Right forelimb (tissue), 1 donor: ENCODE data around the gene THBS4.

Experiments used
- DNase-seq: peaks from one replicate; pipeline ENCODE4 v3.0.0-alpha.2; 2018

The THBS4 gene

GRCh38 chr5:80034962-80035821 is at the start of gene THBS4:
THBS4 (plus strand) TSS chr5:80035348; CDS start chr5:80035538, 190 bp downstream.
- DNase-seq, result peak; percentile 74

- DNase-seq, result no peak
Measured at GRCh38 chr5:79986260-79986659, 48.9 kb upstream of the THBS4 start.

GRCh38 chr5:79990205-79990597 is 44.9 kb upstream of the THBS4 start:
- no peak for DNase-seq

DNA sequence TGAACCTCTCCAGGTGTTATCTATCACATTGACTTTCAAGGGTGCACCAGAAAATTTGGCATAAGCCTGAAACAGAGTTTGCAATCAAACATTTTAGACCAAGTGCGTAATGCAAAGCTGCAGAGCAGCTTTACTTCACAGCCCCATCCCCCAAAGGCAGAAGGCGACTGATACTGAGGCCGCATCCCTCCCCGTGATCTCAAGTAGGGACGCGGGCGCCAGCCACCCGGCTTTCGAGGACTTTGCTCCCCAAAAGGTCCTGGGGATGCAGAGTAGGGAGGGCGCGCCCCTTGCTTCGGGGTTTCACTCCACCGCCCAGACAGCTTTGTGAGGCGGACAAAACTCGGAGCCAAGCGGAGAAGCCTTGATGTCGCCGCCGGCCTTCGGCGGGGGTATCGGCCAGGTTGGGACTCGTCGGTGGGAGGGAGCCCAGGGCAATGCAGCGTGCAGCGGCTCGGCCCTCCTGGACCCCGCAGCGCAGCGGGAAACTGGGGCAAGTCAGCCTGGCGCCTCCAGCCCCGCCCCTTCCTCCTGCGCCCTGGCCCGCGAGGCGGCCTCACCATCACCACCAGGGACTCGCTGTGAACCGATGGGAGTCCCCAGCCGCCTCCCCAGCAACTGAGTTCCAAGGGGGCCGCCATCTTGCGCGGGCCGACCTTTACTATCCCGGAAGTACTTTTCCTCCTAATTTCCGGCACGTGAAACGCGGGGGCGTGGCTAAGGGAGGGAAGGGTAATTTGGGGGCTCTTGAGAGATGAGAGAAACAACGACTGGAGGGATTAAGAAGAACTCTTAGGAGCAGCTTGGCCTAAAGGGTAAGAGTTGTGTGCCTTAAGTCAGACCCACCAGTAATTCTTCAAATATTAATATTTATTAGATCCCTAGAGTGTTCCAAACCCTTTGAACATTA is 44.3 kb upstream of the THBS4 start, which contains the start of gene MTX3:
TSS of gene MTX3 (minus strand) at position 665 of the 910 bp plus-strand sequence. CDS start at position 641, 24 bp downstream.
- peak; percentile 89 for DNase-seq

- no peak for DNase-seq
Measured at GRCh38 chr5:79992891-79993657, 42.1 kb upstream of the THBS4 start.

DNA sequence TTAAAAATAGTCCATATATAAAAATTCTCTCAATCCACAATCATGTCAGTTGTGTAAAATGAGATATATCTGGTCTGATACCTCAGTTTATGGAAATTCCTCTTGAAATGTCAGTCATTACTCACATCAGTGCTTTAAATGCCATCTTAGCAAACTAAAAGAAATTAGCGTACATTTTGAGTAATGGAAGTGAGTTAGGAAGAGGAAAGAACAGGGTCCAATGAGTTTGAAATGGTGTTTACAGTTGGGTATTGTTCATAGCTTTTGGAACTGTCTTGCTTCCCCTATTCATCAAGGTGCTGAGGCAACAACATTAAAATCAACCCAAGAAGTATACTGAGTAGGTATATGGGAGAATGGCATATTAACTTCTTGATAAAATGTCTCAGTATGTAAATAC is 35.4 kb upstream of the THBS4 start:
- DNase-seq, result no peak

DNA sequence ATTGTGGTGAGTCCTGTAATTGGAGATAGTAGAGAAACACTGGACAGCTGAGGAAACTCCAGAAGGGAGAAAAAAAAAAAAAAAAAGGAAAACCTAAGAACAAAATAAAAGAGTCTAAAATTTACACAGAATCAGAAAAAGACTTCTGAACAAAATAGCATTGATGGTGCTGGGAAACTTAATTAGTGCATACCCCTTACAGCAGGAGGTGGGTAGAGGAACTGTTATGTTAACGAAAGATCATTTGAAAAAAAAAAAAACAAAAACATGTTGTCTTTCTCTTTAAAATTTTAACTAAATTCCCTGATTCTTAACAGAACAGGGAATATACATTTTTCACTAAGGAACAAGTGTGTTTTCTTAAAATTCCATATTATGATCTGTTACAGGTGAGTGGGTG is 32.5 kb upstream of the THBS4 start:
- DNase-seq, result no peak

DNA sequence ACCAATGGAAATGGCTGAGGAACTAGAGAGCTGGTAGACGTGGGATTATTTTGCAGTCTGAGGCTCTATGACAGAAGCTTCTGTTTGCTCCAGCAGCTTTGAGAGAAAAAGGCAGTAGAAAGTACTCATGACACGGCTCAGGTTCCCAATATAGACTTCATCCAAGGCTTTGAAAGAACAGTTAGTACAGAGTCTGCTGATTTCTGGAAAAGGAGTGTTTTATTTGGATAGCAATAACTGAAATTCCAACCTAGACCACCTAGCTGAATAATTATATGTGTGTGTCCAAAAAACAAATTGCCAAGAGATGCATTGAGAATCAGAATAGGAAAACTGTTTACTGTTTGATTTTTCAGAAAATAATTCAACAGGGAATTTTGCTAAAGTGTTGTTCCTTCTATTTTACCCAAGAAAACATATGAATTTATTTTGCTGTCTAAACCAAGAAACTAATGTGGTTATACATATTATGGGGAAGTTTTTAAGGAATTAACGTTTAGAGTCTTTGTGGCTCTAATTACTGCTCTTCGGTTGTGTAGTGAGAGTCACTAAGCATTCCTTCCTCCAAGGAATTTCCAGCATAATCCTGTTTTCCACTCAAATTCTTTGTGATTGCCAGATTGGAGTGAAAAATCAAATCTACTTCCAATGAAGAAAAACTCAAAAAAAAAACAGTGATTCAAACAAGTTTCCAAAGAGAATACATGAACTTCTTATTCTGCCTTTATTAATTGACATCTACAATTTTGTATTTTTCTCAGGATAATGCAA is 26.0 kb upstream of the THBS4 start:
- DNase-seq, result no peak

DNA sequence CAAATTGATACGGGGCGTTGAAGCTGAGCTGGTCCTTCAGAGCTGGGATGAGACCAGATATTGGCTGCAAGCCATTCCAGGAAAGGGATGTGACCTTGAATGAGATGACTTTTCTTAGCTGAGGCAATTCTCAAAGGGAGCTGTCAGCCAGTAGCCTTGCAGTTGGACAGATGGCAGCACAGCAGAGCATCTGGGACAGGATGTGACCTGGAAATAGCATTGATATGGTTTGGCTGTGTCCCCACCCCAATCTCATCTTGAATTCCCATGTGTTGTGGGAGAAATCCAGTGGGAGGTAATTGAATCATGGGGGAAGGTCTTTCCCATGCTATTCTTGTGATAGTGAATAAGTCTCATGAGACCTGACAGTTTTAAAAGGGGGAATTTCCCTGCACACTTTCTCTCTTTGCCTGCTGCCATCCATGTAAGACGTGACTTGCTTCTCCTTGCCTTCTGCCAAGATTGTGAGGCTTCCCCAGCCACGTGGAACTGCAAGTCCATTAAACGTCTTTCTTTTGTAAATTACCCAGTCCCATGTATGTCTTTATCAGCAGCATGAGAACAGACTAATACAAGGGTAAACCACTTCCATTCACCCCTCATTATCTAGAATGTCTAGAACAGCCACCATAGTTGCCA is 24.3 kb upstream of the THBS4 start:
- no peak for DNase-seq

- DNase-seq, result no peak
Measured at GRCh38 chr5:80025069-80025468, 10.1 kb upstream of the THBS4 start.

DNA sequence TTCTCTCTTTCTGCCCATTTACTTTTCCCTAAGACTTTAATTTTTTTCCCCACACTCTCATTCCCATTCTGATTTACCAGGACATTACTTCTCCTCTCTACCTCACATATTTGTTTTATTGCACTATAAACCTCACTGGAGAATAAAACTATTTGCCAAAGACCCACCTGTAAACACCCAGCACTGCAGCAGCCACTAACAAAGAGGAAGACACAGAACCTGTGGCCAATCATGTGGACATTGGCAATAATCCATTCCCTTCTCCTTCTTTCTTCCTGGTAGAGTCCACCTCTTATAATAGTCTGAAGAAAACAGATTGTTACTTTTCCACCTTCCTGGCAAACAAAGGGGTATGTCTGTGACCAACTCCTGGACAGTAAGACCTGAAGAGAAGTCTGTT is 8.3 kb upstream of the THBS4 start:
- no peak for DNase-seq

DNA sequence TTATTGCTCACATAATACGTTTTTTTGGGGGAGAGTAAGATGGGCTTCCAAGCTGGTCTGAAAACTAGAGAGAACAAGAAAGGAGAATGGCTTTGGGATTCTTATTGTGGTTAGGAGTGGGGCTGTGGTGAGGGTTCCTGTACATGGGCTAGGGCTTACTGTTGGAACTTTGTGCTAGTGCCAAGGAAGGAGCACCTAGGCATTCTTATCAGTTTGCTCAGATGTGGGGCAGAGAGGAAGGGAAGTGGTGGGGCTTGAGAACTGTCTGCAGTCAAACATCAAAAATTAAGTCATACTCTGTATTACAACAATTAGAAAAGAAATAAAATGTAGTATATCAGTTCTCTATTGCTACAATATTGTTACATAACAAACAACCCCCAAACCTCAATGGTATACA is 4.0 kb upstream of the THBS4 start:
- no peak for DNase-seq

- no peak for DNase-seq
Measured at GRCh38 chr5:80033513-80033912, 1.6 kb upstream of the THBS4 start.

DNA sequence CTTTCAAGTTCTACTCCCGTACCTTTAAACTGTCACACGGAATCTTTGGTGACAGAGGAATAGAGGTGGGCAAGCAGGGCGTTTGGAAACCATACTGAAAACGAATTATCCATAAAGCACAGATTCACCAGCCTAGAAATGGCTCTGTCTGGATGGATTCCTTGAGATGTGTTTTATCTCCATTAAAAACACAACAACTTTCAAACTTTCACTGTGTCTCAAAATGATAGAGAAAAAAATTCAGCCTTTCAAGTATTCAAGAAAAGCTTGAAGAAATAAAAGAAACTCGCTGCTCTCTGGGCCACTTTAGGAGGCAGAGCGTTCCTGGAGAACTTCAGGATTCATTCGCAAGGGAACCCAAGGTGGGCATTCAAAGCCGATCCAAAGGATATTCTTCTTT is 589 bp upstream of the THBS4 start:
- DNase-seq, result no peak

DNA sequence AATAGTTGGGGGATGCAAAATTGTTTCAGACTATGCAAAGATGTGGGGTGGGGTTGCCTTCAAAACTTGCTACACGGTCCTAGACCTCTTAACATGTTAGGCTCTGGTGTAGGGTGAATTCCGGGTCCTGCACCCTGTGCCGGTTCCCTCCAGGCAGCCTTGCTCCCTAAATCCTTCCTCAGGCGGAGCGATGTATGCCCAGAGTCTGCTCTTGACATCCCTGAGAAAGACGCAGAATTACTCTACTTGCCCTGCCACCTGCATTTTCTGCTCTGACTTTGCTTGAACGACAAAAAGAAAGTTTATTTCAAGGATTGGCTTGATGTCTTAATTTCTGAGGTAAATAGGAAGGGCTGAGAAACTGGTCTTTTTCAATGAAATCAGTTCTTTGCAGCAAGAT is 691 bp downstream of the THBS4 start:
- no peak for DNase-seq

DNA sequence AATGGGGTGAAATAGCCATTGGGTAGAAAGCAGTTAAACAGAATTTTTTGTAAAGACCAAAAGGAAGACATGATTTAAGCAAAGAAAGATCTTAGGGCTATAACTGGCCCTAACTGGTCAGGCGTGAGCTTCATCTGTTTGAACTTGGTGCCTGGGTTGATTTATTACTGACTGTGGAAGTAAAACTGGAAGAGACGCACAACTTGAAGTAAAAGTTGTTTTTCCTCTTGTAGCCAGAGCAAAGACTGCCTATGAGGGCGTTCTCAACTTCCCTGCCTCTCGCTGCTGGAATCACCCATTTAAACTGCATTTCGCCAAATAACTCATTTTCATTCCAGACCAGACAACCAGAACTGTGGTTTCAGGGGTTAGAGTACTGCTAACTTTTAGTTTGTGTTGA is 1.5 kb downstream of the THBS4 start:
- no peak for DNase-seq

DNA sequence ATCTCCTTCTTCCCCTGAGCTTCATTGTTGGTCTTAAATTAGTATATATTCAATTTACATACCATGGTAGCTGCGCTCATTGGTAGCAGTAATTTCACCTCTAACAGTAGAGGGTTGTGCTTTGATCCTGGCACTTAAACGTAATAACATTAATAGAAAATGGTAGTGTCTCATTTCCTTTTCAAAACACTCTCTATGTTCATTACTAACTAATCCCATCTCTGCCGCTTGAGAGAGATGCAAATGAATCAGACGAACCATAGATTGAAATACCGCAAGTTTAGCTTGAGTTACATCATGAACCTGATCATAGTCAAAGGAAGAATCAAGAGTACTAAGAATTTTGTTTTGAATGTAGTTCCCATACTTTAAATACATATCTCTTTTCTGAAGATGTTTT is 2.2 kb downstream of the THBS4 start:
- no peak for DNase-seq

- DNase-seq, result no peak
Measured at GRCh38 chr5:80039650-80040049, 4.5 kb downstream of the THBS4 start.

DNA sequence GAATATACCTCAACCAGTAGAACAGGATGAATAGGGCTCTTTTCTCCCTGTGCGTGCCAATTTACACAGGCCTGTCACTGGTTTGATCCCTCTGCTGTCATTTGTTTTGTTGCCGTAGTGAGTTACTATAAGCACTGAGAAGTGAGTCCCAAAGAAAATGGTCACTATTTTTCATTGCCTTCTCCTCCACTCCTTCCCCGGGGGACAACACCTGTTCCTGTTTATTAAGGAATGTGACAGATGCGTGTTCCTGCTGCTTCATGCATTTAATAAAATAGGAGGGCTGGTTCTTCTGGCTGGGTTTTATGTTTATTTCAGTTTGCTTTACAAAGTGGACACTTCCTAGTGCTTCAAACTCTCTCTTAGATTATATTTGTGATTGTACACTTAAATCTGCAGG is 6.4 kb downstream of the THBS4 start:
- no peak for DNase-seq

GRCh38 chr5:80042330-80042729 is 7.2 kb downstream of the THBS4 start:
- no peak for DNase-seq

GRCh38 chr5:80043187-80043586 is 8.0 kb downstream of the THBS4 start:
- no peak for DNase-seq
